Retinal pigment epithelial cell (primary cell): ENCODE measurements around the gene SMOC2.

Experiments used
- DNase-seq: peaks from one replicate; pipeline ENCODE4 v3.0.0-alpha.2; 2010; ENCODE audit warnings: low read depth
- H3K4me3 ChIP-seq: 2 replicates; pipeline ENCODE4 v1.5.1; 2011; ENCODE audit warnings: mild to moderate bottlenecking, low read length, control low read depth, moderate library complexity
- CTCF ChIP-seq: conservative IDR thresholded peaks from 2 replicates; pipeline ENCODE4 v1.5.1; 2011; ENCODE audit warnings: low read depth, low read length, control low read depth, inconsistent platforms

SMOC2 gene

GRCh38 chr6:168678588-168678987 is 237.6 kb downstream of the SMOC2 start:
- no peak for TF ChIP-seq CTCF
- H3K4me3 ChIP-seq = no peak overlapping the region
- no peak for DNase-seq

GRCh38 chr6:168681748-168682147 is 240.8 kb downstream of the SMOC2 start:
- no peak for TF ChIP-seq CTCF
- no peak overlapping the region for H3K4me3 ChIP-seq
- no peak for DNase-seq

GRCh38 chr6:168683621-168684020 is 242.6 kb downstream of the SMOC2 start:
- no peak for TF ChIP-seq CTCF
- no peak for DNase-seq
- no peak overlapping the region for H3K4me3 ChIP-seq

GRCh38 chr6:168684471-168684870 is 243.5 kb downstream of the SMOC2 start:
- DNase-seq = no peak
- no peak for TF ChIP-seq CTCF
- no peak overlapping the region for H3K4me3 ChIP-seq

- DNase-seq = no peak
- no peak for TF ChIP-seq CTCF
Measured at GRCh38 chr6:168684906-168685305, 243.9 kb downstream of the SMOC2 start.

GRCh38 chr6:168686029-168686738 is 245.2 kb downstream of the SMOC2 start:
- TF ChIP-seq CTCF = no peak
- H3K4me3 ChIP-seq = no peak overlapping the region
- no peak for DNase-seq

More at GRCh38 chr6:168684906-168685305, 243.9 kb downstream of the SMOC2 start:
- H3K4me3 ChIP-seq = no peak overlapping the region
